MG63 (cell line): ENCODE measurements around the gene SERPINA3. TPM values are rescaled to one million over a fixed set of nuclear protein-coding genes. Genes with fewer than 3 reads are reported as not detected.

Source experiments
- DNase-seq: peaks from one replicate; pipeline ENCODE4 v3.0.0-alpha.2; 2020
- H3K27me3 ChIP-seq: fragments of 250-450 bp; sonication (Bioruptor Pico); 2 replicates; pipeline ENCODE4 v1.5.1; 2020; ENCODE audit warnings: mild to moderate bottlenecking, moderate library complexity
- H3K36me3 ChIP-seq: fragments of 250-450 bp; sonication (Bioruptor Pico); 2 replicates; pipeline ENCODE4 v1.5.1; 2020; ENCODE audit warnings: mild to moderate bottlenecking, moderate library complexity
- H3K4me3 ChIP-seq: fragments of 250-450 bp; sonication (Bioruptor Pico); 2 replicates; pipeline ENCODE4 v1.5.1; 2020; ENCODE audit warnings: mild to moderate bottlenecking, moderate library complexity
- H3K9me3 ChIP-seq: fragments of 250-450 bp; sonication (Bioruptor Pico); 2 replicates; pipeline ENCODE4 v1.5.1; 2020; ENCODE audit warnings: mild to moderate bottlenecking, moderate library complexity
- total RNA-seq: library from RNA; depleted of rRNA; stranded (reverse); fragments of >200 nt; shearing (Covaris generic); gene quantifications from 2 replicates; pipeline ENCODE4 v1.2.3, GENCODE V29; 2014; ENCODE audit warnings: low replicate concordance

The SERPINA3 gene
- total RNA-seq, 1 experiment from 2014 or later = not detected

GRCh38 chr14:94581127-94581999 is 30.8 kb upstream of the SERPINA3 start, which contains the start of gene SERPINA5:
TSS of gene SERPINA5 (plus strand) at chr14:94581426. CDS start at chr14:94587363, 5,937 bp downstream.
- no peak within 1 kb of the TSS for H3K4me3 ChIP-seq
- H3K27me3 ChIP-seq = no peaks in the 10 kb centered on the region
- H3K36me3 ChIP-seq = no peaks in the 10 kb centered on the region
- no peak for DNase-seq
- H3K9me3 ChIP-seq = no peaks in the 10 kb centered on the region

- Histone ChIP-seq H3K36me3 (no peaks in the 10 kb centered on the region), H3K9me3 (no peaks in the 10 kb centered on the region), H3K4me3 (no peak overlapping the region), H3K27me3 (no peaks in the 10 kb centered on the region)
- no peak for DNase-seq
Observed at GRCh38 chr14:94582199-94582750, 29.9 kb upstream of the SERPINA3 start.

- Histone ChIP-seq H3K9me3 (no peaks in the 10 kb centered on the region), H3K36me3 (no peaks in the 10 kb centered on the region), H3K27me3 (no peaks in the 10 kb centered on the region), H3K4me3 (no peak overlapping the region)
- DNase-seq = no peak
Observed at GRCh38 chr14:94582851-94583250, 29.3 kb upstream of the SERPINA3 start.

GRCh38 chr14:94583557-94583956 is 28.6 kb upstream of the SERPINA3 start:
- H3K36me3 ChIP-seq = no peaks in the 10 kb centered on the region
- H3K9me3 ChIP-seq = no peaks in the 10 kb centered on the region
- no peak for DNase-seq
- no peaks in the 10 kb centered on the region for H3K27me3 ChIP-seq
- no peak overlapping the region for H3K4me3 ChIP-seq

GRCh38 chr14:94584591-94585280 is 27.5 kb upstream of the SERPINA3 start:
- no peak for DNase-seq
- H3K4me3 ChIP-seq = no peak overlapping the region
- H3K9me3 ChIP-seq = no peaks in the 10 kb centered on the region
- H3K36me3 ChIP-seq = no peaks in the 10 kb centered on the region
- H3K27me3 ChIP-seq = no peaks in the 10 kb centered on the region

DNA sequence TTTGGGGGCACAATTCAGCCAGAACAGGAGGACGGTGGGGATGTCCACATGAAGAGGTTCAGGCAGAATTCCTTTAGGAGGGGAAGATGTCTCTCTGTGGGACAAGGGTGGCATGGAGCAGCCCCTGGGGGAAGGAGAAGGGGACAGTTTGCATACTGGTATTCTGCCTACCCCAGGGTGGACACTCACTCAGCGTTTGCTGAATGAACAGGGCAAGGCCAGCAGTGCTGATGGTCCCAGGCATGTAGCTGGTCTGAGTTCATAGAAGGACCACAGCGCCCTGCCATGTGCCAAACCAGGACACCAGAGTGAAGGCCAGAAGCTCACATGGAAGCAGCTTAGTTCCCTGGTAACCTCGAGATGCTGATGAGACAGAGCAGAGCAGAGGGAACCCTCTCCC is 25.6 kb upstream of the SERPINA3 start:
- no peak for DNase-seq
- Histone ChIP-seq H3K9me3 (no peaks in the 10 kb centered on the region), H3K4me3 (no peak overlapping the region), H3K27me3 (no peaks in the 10 kb centered on the region), H3K36me3 (no peaks in the 10 kb centered on the region)

DNA sequence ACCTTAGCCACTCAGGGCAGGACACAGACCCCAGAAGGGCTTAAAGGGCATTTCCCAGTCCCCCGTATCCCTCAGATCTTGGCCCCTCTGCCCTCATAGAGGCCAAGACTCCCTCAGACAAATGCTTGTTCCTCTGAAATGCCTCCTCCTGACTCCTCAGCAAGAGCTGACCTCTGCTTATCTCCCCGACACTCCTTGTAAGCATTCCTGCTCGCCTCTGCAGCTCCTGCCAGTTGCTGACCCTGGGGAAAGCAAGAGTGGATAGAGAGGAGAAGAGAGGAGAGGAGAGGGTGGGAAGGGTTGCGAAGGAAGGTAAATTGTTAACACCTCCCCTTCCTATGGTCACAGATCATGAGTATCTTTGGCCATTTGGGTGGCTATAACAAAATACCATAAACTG is 23.9 kb upstream of the SERPINA3 start:
- no peak for DNase-seq
- Histone ChIP-seq H3K9me3 (no peaks in the 10 kb centered on the region), H3K36me3 (no peaks in the 10 kb centered on the region), H3K4me3 (no peak overlapping the region), H3K27me3 (no peaks in the 10 kb centered on the region)

DNA sequence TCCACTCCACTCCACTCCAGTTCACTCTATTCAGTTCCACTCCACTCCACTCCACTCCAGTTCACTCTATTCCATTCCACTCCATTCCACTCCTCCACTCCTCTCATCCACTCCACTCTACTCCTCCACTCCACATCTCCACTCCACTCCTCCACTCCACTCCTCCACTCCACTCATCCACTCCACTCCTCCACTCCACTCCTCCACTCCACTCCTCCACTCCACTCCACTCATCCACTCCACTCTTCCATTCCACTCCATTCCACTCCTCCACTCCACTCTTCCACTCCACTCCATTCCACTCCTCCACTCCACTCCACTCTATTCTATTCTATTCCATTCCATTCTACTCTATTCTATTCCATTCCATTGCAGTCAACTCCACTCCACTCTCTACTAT is 21.1 kb upstream of the SERPINA3 start:
- DNase-seq = no peak
- H3K4me3 ChIP-seq = no peak overlapping the region
- H3K27me3 ChIP-seq = no peaks in the 10 kb centered on the region
- no peaks in the 10 kb centered on the region for H3K9me3 ChIP-seq
- H3K36me3 ChIP-seq = no peaks in the 10 kb centered on the region

DNA sequence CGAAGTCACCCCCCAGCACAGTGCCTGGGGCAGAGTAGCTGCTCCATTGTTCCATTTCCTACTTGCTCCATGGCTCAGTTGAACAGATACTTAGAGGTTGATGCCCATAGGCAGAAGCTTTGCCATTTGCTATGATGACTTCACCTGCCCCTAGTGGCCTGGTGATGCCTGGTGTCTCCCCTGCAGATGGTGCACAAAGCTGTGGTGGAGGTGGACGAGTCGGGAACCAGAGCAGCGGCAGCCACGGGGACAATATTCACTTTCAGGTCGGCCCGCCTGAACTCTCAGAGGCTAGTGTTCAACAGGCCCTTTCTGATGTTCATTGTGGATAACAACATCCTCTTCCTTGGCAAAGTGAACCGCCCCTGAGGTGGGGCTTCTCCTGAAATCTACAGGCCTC is 20.3 kb upstream of the SERPINA3 start:
- H3K4me3 ChIP-seq = no peak overlapping the region
- H3K36me3 ChIP-seq = no peaks in the 10 kb centered on the region
- DNase-seq = no peak
- H3K27me3 ChIP-seq = no peaks in the 10 kb centered on the region
- H3K9me3 ChIP-seq = no peaks in the 10 kb centered on the region

DNA sequence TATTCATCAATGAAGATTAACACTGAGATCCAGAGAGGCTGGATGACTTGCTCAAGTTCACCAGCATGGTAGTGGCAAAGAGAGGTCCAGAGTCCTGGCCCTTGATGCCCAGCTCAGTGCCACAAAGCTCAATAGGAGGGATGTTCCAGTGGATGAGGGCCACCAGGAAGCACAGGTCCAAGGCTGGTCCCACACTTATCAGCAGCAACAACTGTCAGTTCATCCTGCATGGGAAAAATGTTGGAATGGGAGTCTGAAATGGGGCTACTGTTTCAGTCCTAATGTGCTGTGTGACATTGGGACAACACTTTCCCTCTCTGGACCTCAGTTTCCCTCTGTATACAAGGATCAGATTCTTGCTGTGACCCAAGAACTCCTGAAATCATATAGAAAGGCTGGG is 19.7 kb upstream of the SERPINA3 start:
- Histone ChIP-seq H3K36me3 (no peaks in the 10 kb centered on the region), H3K27me3 (no peaks in the 10 kb centered on the region), H3K4me3 (no peak overlapping the region), H3K9me3 (no peaks in the 10 kb centered on the region)
- DNase-seq = no peak

DNA sequence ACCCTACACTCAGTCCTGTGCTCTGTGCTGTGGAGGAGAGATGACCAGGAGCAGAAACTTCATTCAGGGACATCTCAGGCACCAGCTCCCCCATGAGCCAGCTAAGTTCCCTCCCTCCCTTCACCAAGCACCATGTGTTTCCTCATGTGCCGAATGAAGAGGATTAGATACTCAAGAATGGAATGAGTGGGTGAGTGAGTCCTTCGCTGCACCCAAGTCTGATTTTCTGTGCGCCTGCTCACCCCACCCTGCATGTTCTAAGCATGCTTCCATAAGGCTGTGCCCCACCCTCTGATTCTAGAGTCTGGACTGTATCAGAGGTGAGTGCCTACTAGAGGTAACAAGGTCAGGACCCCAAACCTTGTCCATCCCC is 18.8 kb upstream of the SERPINA3 start:
- Histone ChIP-seq H3K4me3 (no peak overlapping the region), H3K9me3 (no peaks in the 10 kb centered on the region), H3K27me3 (no peaks in the 10 kb centered on the region), H3K36me3 (no peaks in the 10 kb centered on the region)
- DNase-seq = no peak

- Histone ChIP-seq H3K4me3 (no peak overlapping the region), H3K9me3 (no peaks in the 10 kb centered on the region)
- DNase-seq = no peak
Observed at GRCh38 chr14:94593749-94594431, 18.3 kb upstream of the SERPINA3 start.

DNA sequence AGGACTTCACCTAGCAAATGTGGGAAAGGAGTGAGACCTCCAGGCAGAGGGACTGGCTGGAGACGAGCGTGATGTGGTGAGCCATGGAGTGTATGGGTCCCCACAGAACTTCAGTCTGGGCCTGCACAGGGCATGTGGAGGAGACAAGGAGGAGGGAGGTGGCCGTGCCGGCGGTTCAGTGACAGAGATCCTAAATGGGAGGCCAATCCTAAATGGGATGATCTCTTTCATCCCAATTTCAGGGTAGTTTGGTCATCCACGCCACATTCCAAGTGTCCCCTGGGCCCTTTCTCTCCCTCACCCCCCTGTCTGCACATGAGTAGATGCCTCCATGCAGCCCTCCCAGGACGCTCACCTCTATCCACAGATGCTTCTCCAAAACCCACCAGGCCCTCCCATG is 17.8 kb upstream of the SERPINA3 start:
- Histone ChIP-seq H3K9me3 (no peaks in the 10 kb centered on the region), H3K4me3 (no peak overlapping the region), H3K27me3 (no peaks in the 10 kb centered on the region), H3K36me3 (no peaks in the 10 kb centered on the region)
- no peak for DNase-seq

More at GRCh38 chr14:94593749-94594431, 18.3 kb upstream of the SERPINA3 start:
- Histone ChIP-seq H3K27me3 (no peaks in the 10 kb centered on the region), H3K36me3 (no peaks in the 10 kb centered on the region)

- H3K27me3 ChIP-seq = no peaks in the 10 kb centered on the region
- no peak overlapping the region for H3K4me3 ChIP-seq
- DNase-seq = no peak
- no peaks in the 10 kb centered on the region for H3K9me3 ChIP-seq
- no peaks in the 10 kb centered on the region for H3K36me3 ChIP-seq
Observed at GRCh38 chr14:94595912-94596311, 16.3 kb upstream of the SERPINA3 start.

DNA sequence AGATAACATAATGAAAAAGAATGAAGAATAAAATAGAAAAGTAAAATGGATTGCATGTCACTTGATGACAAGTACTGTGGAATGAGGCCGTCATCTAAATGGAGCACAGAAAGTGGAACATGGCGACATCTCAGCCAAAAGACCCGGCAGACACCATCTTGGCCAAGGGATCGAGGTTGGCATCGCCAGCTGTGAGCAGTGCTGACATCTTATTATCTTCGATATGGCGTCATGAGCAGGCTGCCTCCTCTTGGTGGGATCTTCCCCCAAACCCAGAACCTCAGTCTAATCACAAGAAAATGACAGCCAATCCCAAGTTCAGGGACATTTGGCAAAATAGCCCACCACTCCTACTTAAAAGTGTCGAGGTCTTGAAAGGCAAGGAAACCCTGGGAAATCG is 15.8 kb upstream of the SERPINA3 start:
- H3K4me3 ChIP-seq = no peak overlapping the region
- no peaks in the 10 kb centered on the region for H3K27me3 ChIP-seq
- H3K9me3 ChIP-seq = no peaks in the 10 kb centered on the region
- no peak for DNase-seq
- no peaks in the 10 kb centered on the region for H3K36me3 ChIP-seq

DNA sequence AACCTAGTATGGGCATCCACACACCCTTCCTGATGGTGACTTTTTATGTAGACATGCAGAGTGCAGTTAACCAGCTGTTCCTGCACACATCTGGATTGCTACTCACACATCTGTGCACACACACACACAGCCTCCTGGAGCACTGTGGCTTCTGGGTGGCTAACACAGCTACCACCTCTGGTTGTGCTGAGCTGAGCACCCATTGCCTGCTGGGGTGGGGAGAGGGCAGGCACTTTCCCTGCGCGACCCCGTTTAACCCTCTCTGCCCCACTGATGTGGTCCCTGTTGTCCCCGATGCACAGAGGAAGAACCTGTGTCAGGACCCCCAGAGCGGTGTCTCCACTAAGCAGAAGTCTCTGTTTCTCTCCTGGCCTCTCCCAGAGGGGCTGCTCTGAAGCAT is 14.4 kb upstream of the SERPINA3 start:
- DNase-seq = no peak

GRCh38 chr14:94598506-94598815 is 13.7 kb upstream of the SERPINA3 start:
- no peak overlapping the region for H3K4me3 ChIP-seq
- DNase-seq = no peak

More for the DNA sequence above, 14.4 kb upstream of the SERPINA3 start:
- Histone ChIP-seq H3K36me3 (no peaks in the 10 kb centered on the region), H3K27me3 (no peaks in the 10 kb centered on the region), H3K9me3 (no peaks in the 10 kb centered on the region), H3K4me3 (no peak overlapping the region)

More at GRCh38 chr14:94598506-94598815, 13.7 kb upstream of the SERPINA3 start:
- Histone ChIP-seq H3K9me3 (no peaks in the 10 kb centered on the region), H3K36me3 (no peaks in the 10 kb centered on the region), H3K27me3 (no peaks in the 10 kb centered on the region)
